ENCODE data around the gene EVC2. TPM values are rescaled to one million over a fixed set of nuclear protein-coding genes. Genes with fewer than 3 reads are reported as not detected.

The EVC2 gene
- total and polyA plus RNA-seq, 2 donors (not counting 1 experiment from before 2014, with no cell fraction given): 1.1 TPM; not detected in 1

DNA sequence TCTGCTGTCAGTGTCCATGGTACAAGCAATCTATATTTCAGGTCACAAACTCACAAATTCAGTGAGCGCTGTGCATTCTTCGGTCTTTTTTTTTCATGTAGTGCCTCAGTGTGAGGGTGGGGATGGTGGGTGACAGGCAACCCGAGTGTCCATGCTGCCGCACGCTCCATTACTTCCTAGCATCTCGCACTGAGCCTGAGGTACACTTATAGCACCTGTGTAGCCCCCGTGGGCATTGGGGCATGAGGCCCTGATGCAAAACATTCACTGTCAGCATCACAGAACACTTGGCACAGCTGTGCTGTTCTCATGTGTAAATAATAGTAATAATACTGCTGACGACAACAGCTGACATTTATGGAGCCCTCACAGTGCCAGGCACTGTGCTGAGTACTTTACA lies 31.6 kb downstream of the EVC2 start:
- intact Hi-C loops (cut with micrococcal nuclease): no loop called here
- Mint-ChIP-seq H3K9me3 (ENCODE audit: insufficient read depth) (no peaks in the 10 kb centered on the region), H3K27me3 (no peaks in the 10 kb centered on the region), H3K4me3 (no peak overlapping the region), H3K4me1 (no peaks in the 10 kb centered on the region), H3K27ac (no peak overlapping the region)
- Histone ChIP-seq H3K27me3 (replicated peaks in 1 of 4; ENCODE audit: control extremely low read depth in 1 of 4, control insufficient read depth in 3 of 4, insufficient read depth in 4 of 4, low read length in 3 of 4) (no peaks in the 10 kb centered on the region), H3K9ac (ENCODE audit: low read length) (no peak overlapping the region), H3K4me2 (replicated peaks; ENCODE audit: low read depth, low read length, poor library complexity, severe bottlenecking) (no peak overlapping the region), H3K27ac (ENCODE audit: low read length in 2 of 2) (no peak overlapping the region), H2AFZ (ENCODE audit: insufficient read depth, low read depth, low read length, poor library complexity, severe bottlenecking) (no peak overlapping the region), H3K4me3 (ENCODE audit: control extremely low read depth in 1 of 5, extremely low read depth in 1 of 5, insufficient read depth in 1 of 5, low read depth in 2 of 5, low read length in 4 of 5) (no peak overlapping the region), H3K4me1 (ENCODE audit: control insufficient read depth in 2 of 2, insufficient read depth in 2 of 2, low read length in 2 of 2) (no peaks in the 10 kb centered on the region), H3K36me3 (replicated peaks in 1 of 2; ENCODE audit: control extremely low read depth in 1 of 2, control insufficient read depth in 1 of 2, extremely low read depth in 1 of 2, insufficient read depth in 2 of 2, low read length in 1 of 2) (no peaks in the 10 kb centered on the region), H4K20me1 (ENCODE audit: control insufficient read depth, insufficient read depth, low read length, poor library complexity, severe bottlenecking) (no peaks in the 10 kb centered on the region), H3K9me3 (ENCODE audit: control extremely low read depth in 1 of 3, control insufficient read depth in 2 of 3, insufficient read depth in 1 of 3, low read length in 2 of 3) (peaks cover 0 to 13% (median 0%) of the 10 kb centered on the region in 3 donors), H3K79me2 (ENCODE audit: control insufficient read depth, insufficient read depth, low read length) (no peaks in the 10 kb centered on the region)
- peak; percentile 21 for ATAC-seq (ENCODE audit: low read depth)
- ChIA-PET POLR2A (no interaction called here), CTCF (no interaction called here)
- WGBS (ENCODE audit: insufficient coverage): 90% methylated on average over 5 of the region's 8 CpGs
- TF ChIP-seq EZH2 (IDR thresholded peaks at IDR 0.05; ENCODE audit: borderline replicate concordance, insufficient read depth, low read depth, low read length, poor library complexity, severe bottlenecking): no peak
- TF ChIP-seq, protein P1, sequence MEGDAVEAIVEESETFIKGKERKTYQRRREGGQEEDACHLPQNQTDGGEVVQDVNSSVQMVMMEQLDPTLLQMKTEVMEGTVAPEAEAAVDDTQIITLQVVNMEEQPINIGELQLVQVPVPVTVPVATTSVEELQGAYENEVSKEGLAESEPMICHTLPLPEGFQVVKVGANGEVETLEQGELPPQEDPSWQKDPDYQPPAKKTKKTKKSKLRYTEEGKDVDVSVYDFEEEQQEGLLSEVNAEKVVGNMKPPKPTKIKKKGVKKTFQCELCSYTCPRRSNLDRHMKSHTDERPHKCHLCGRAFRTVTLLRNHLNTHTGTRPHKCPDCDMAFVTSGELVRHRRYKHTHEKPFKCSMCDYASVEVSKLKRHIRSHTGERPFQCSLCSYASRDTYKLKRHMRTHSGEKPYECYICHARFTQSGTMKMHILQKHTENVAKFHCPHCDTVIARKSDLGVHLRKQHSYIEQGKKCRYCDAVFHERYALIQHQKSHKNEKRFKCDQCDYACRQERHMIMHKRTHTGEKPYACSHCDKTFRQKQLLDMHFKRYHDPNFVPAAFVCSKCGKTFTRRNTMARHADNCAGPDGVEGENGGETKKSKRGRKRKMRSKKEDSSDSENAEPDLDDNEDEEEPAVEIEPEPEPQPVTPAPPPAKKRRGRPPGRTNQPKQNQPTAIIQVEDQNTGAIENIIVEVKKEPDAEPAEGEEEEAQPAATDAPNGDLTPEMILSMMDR (IDR thresholded peaks at IDR 0.05): no peak
- no peak for DNase-seq

DNA sequence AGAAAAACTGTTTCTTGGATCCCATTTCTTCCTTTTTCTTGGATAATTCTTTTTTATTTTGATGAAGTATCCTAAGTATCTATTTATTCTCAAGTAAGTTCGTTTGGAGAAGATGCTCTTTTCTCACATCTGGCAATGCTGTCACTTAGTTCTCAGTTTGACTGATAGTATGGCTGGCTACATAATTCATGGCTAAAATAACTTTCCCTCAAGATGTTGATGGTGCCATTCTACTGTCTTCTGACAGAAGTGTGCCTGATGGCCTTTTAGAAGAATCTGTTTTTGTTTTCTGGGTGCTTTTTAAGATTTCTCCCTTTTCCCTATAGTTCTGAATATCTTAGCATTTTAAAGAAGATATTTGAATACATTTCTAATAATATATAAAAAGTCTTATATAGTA lies 41.6 kb downstream of the EVC2 start:
- Histone ChIP-seq H3K79me2 (ENCODE audit: control insufficient read depth, insufficient read depth, low read length) (no peaks in the 10 kb centered on the region), H3K36me3 (replicated peaks in 1 of 2; ENCODE audit: control extremely low read depth in 1 of 2, control insufficient read depth in 1 of 2, extremely low read depth in 1 of 2, insufficient read depth in 2 of 2, low read length in 1 of 2) (no peaks in the 10 kb centered on the region), H3K4me1 (ENCODE audit: control insufficient read depth in 2 of 2, insufficient read depth in 2 of 2, low read length in 2 of 2) (no peaks in the 10 kb centered on the region), H3K27ac (ENCODE audit: low read length in 2 of 2) (no peak overlapping the region), H3K4me3 (ENCODE audit: control extremely low read depth in 1 of 5, extremely low read depth in 1 of 5, insufficient read depth in 1 of 5, low read depth in 2 of 5, low read length in 4 of 5) (no peak overlapping the region), H4K20me1 (ENCODE audit: control insufficient read depth, insufficient read depth, low read length, poor library complexity, severe bottlenecking) (no peaks in the 10 kb centered on the region), H3K27me3 (replicated peaks in 1 of 4; ENCODE audit: control extremely low read depth in 1 of 4, control insufficient read depth in 3 of 4, insufficient read depth in 4 of 4, low read length in 3 of 4) (no peaks in the 10 kb centered on the region), H3K4me2 (replicated peaks; ENCODE audit: low read depth, low read length, poor library complexity, severe bottlenecking) (no peak overlapping the region), H3K9ac (ENCODE audit: low read length) (no peak overlapping the region), H3K9me3 (ENCODE audit: control extremely low read depth in 1 of 3, control insufficient read depth in 2 of 3, insufficient read depth in 1 of 3, low read length in 2 of 3) (peaks cover 0 to 15% (median 5%) of the 10 kb centered on the region in 3 donors), H2AFZ (ENCODE audit: insufficient read depth, low read depth, low read length, poor library complexity, severe bottlenecking) (no peak overlapping the region)
- ATAC-seq (ENCODE audit: low read depth) (no peak), DNase-seq (no peak)
- H3K27me3 Mint-ChIP-seq: no peaks in the 10 kb centered on the region
- no peak overlapping the region for H3K27ac Mint-ChIP-seq
- CTCF ChIA-PET: no interaction called here
- H3K4me1 Mint-ChIP-seq: no peaks in the 10 kb centered on the region
- TF ChIP-seq, protein P1 (IDR thresholded peaks at IDR 0.05): no peak
- no peak for TF ChIP-seq EZH2 (IDR thresholded peaks at IDR 0.05; ENCODE audit: borderline replicate concordance, insufficient read depth, low read depth, low read length, poor library complexity, severe bottlenecking)
- POLR2A ChIA-PET: no interaction called here
- intact Hi-C loops (cut with micrococcal nuclease): no loop called here
- WGBS (ENCODE audit: insufficient coverage): no CpG with 5 or more reads among the region's 1 CpG
- peaks cover 4% of the 10 kb centered on the region for H3K9me3 Mint-ChIP-seq (ENCODE audit: insufficient read depth)
- H3K4me3 Mint-ChIP-seq: no peak overlapping the region
